ENCODE results near the gene TBC1D20. TPM values are rescaled to one million over a fixed set of nuclear protein-coding genes. Genes with fewer than 3 reads are reported as not detected.

The TBC1D20 gene
- total and polyA plus RNA-seq, 4 donors = 15.7 to 42.4 (median 27.2) TPM

DNA sequence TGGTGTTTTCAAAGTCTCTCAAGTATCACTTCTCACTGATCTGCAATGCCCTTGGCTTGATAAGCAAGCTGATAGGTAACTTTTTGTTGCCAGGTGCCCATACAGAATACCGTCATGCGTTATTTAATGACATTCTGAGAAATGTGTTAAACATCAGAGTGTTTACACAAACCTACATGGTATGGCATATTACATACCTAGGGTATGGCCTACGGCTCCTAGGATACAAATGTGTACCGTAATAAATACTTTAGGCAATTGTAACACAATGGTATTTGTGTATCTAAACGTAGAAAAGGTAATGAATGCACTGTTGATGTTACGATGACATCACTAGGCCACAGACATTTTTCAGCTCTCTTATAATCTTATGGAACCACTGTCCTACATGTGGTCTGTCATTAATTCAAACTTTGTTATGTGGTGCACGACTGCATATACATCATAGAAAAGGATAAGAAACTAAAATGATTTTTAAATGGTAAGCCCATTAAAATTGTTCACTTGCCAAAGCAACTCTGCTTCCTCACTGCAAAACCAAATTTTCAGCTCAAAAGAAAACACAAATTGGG, 45.5 kb upstream of the TBC1D20 start:
- H3K27ac ChIP-seq (ENCODE audit: low read depth in 1 of 2, low read length in 1 of 2) = no peak overlapping the region
- DNase-seq (no peak), ATAC-seq (ENCODE audit: insufficient read depth, low FRiP score) (no peak)
- H3K4me3 ChIP-seq = no peak overlapping the region
- H3K27me3 ChIP-seq (ENCODE audit: control insufficient read depth in 3 of 3, insufficient read depth in 3 of 3, low read length in 2 of 3) = no peaks in the 10 kb centered on the region
- H3K9ac ChIP-seq (ENCODE audit: insufficient read depth in 1 of 2, low read length in 2 of 2) = no peak overlapping the region
- peaks cover 0 to 20% (median 7%) of the 10 kb centered on the region in 5 donors for H3K4me1 ChIP-seq (ENCODE audit: control insufficient read depth in 5 of 5, insufficient read depth in 5 of 5, low read length in 5 of 5)
- TF ChIP-seq, protein P1, sequence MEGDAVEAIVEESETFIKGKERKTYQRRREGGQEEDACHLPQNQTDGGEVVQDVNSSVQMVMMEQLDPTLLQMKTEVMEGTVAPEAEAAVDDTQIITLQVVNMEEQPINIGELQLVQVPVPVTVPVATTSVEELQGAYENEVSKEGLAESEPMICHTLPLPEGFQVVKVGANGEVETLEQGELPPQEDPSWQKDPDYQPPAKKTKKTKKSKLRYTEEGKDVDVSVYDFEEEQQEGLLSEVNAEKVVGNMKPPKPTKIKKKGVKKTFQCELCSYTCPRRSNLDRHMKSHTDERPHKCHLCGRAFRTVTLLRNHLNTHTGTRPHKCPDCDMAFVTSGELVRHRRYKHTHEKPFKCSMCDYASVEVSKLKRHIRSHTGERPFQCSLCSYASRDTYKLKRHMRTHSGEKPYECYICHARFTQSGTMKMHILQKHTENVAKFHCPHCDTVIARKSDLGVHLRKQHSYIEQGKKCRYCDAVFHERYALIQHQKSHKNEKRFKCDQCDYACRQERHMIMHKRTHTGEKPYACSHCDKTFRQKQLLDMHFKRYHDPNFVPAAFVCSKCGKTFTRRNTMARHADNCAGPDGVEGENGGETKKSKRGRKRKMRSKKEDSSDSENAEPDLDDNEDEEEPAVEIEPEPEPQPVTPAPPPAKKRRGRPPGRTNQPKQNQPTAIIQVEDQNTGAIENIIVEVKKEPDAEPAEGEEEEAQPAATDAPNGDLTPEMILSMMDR (IDR thresholded peaks at IDR 0.05; ENCODE audit: control extremely low read depth, extremely low read depth) = no peak
- no peaks in the 10 kb centered on the region for H3K9me3 ChIP-seq (ENCODE audit: control insufficient read depth in 4 of 4, insufficient read depth in 3 of 4, low read length in 3 of 4)
- peaks cover 6 to 27% (median 21%) of the 10 kb centered on the region in 4 donors for H3K36me3 ChIP-seq (ENCODE audit: control insufficient read depth in 4 of 4, insufficient read depth in 4 of 4, low read length in 4 of 4)
- 76 to 93% methylated on average over 7 of the region's 7 CpGs for WGBS, 2 donors

DNA sequence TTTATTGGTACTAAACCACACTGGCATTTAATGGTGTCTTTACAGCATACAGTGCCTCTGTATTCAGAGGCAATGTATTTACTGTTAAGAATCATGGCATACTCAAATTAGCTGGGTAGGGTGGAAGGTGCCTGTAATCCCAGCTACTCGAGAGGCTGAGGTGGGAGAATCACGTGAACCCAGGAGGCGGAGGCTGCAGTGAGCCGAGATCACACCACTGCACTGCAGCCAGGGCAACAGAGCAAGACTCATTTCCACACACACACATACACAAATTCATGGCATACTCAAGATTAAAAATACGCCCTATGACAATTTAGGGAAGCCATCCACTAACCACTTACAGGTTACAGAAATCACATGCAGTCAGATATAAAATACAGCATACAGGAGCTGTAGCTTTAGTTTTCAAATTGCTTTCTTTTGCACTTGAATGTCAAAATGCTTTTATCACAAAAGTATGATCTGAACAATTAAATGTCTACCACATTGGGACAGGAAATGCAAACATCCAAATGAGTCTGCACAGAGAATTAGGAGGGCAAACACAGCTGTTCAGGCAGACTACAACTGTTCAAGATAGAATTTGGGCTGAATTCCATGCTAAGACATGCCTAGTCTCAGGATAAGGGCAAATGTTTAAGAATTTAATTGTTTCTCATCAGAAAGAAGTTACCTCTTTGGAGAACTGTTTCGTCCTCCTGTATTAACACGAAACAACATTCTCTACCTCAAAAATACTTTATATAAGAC, 44.8 kb upstream of the TBC1D20 start:
- Histone ChIP-seq H3K4me1 (ENCODE audit: control insufficient read depth in 5 of 5, insufficient read depth in 5 of 5, low read length in 5 of 5) (peaks cover 0 to 16% (median 7%) of the 10 kb centered on the region in 5 donors), H3K27ac (ENCODE audit: low read depth in 1 of 2, low read length in 1 of 2) (no peak overlapping the region), H3K4me3 (no peak overlapping the region), H3K9ac (ENCODE audit: insufficient read depth in 1 of 2, low read length in 2 of 2) (no peak overlapping the region), H3K36me3 (ENCODE audit: control insufficient read depth in 4 of 4, insufficient read depth in 4 of 4, low read length in 4 of 4) (peaks cover 8 to 29% (median 26%) of the 10 kb centered on the region in 4 donors), H3K27me3 (ENCODE audit: control insufficient read depth in 3 of 3, insufficient read depth in 3 of 3, low read length in 2 of 3) (no peaks in the 10 kb centered on the region), H3K9me3 (ENCODE audit: control insufficient read depth in 4 of 4, insufficient read depth in 3 of 4, low read length in 3 of 4) (no peaks in the 10 kb centered on the region)
- DNase-seq = no peak
- no peak for ATAC-seq (ENCODE audit: insufficient read depth, low FRiP score)
- TF ChIP-seq, protein P1 (IDR thresholded peaks at IDR 0.05; ENCODE audit: control extremely low read depth, extremely low read depth) = no peak
- 74 to 89% methylated on average over 7 of the region's 7 CpGs for WGBS, 2 donors

DNA sequence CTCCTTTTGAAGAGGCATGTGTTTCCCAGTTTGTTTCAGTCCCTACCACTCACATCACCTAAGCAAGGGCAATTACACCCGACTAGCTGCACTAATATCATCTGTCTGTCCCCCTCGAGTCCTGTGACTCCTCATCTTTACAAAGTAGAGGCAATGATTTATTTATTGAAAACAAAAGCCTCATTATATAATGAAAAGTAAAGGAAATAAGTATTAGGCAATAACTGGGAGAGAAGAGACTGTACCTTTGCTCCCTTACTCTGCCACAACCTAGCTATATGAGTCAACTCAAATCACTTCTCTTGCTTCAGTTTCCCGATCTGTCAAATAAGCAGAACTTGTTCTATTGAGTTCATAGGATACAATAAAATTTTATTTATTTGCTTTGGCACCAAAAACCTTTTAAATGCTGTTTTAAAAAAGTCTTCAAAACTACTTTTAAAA, 42.3 kb upstream of the TBC1D20 start:
- WGBS, 2 donors = 84 to 94% methylated on average over 3 of the region's 3 CpGs
- H3K4me1 ChIP-seq (ENCODE audit: control insufficient read depth in 5 of 5, insufficient read depth in 5 of 5, low read length in 5 of 5) = peaks cover 0 to 9% (median 7%) of the 10 kb centered on the region in 5 donors
- H3K36me3 ChIP-seq (ENCODE audit: control insufficient read depth in 4 of 4, insufficient read depth in 4 of 4, low read length in 4 of 4) = peaks cover 9 to 41% (median 36%) of the 10 kb centered on the region in 4 donors
- ATAC-seq (ENCODE audit: insufficient read depth, low FRiP score) = no peak
- H3K9ac ChIP-seq (ENCODE audit: insufficient read depth in 1 of 2, low read length in 2 of 2) = no peak overlapping the region
- H3K27me3 ChIP-seq (ENCODE audit: control insufficient read depth in 3 of 3, insufficient read depth in 3 of 3, low read length in 2 of 3) = no peaks in the 10 kb centered on the region
- DNase-seq = no peak
- TF ChIP-seq, protein P1 (IDR thresholded peaks at IDR 0.05; ENCODE audit: control extremely low read depth, extremely low read depth) = no peak
- no peaks in the 10 kb centered on the region for H3K9me3 ChIP-seq (ENCODE audit: control insufficient read depth in 4 of 4, insufficient read depth in 3 of 4, low read length in 3 of 4)
- H3K4me3 ChIP-seq = no peak overlapping the region
- H3K27ac ChIP-seq (ENCODE audit: low read depth in 1 of 2, low read length in 1 of 2) = no peak overlapping the region

Data from lung (tissue), 12 donors.